ENCODE measurements around the gene EVI5L. TPM values are rescaled to one million over a fixed set of nuclear protein-coding genes. Genes with fewer than 3 reads are reported as not detected.
A peak's percentile ranks its signal among the peaks of the same experiment; 100 is the strongest.

The EVI5L gene
- total and polyA plus RNA-seq, 2 of the 13 experiments (the other 11 are each of a cell fraction or from before 2014, with no cell fraction given): 1.7 to 2.4 TPM

DNA sequence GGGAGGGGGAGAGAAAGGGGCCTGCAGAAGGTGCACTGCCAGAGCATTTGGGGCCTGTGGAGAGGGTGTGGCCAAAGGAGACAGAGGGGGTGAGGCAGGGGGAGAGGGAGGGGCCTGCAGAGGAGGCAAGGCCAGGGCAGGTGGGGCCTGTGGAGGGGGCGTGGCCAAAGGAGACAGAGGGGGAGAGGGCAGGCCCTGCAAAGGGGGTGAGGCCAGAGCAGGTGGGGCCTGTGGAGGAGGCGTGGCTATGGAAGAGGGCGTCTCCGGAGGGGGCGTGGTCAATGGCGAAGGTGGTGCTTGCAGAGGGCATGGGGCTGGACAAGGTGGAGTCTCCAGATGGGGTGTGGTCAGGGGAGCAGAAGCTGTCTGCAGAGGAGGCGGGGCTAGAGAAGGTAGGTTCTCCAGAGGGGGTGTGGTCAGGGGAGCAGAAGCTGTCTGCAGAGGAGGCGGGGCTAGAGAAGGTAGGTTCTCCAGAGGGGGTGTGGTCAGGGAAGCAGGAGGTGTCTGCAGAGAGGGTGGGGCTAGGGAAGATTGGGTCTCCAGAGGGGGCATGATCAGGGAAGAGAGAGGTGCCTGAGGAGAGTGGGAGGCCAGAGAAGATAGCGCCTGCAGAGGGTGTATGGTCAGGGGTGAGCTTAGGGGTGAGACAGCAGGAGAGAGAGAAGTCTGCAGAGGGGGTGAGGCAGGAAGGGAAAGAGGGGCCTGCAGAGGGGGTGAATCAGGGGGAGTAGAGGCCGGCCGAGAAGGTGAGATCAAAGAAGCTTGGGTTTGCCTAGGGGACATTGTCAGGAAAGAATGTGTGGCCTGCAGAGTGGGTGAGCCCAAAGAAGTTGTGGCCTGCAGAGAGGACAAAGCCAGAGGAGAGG, 40.8 kb downstream of the EVI5L start:
- Histone ChIP-seq H3K4me2 (ENCODE audit: low read depth, low read length) (peak overlapping the region; percentile 89), H3K9me3 (ENCODE audit: low read length) (no peaks in the 10 kb centered on the region), H3K36me3 (replicated peaks in 1 of 2; ENCODE audit: control insufficient read depth in 1 of 2, insufficient read depth in 2 of 2, low read length in 2 of 2) (no peaks in the 10 kb centered on the region), H3K27ac (ENCODE audit: extremely low read length, insufficient read depth, low read length) (peak overlapping the region; percentile 77), H4K20me1 (ENCODE audit: insufficient read depth, low read length) (no peaks in the 10 kb centered on the region; the same call in 1 of the 2 replicates), H3K79me2 (ENCODE audit: insufficient read depth, low read length) (no peaks in the 10 kb centered on the region), H2AFZ (ENCODE audit: low read length) (no peak overlapping the region), H3K27me3 (ENCODE audit: control insufficient read depth in 1 of 2, insufficient read depth in 2 of 2, low read length in 2 of 2) (peaks cover 0 to 4% of the 10 kb centered on the region in 2 experiments; a peak in 1 of 5 replicates), H3K4me3 (replicated peaks in 1 of 3; ENCODE audit: insufficient read depth in 1 of 3, low read depth in 2 of 3, low read length in 3 of 3) (peak overlapping the region in 2 of 3 experiments; percentile 34 to 73; a peak in 4 of 6 replicates), H3K9ac (ENCODE audit: insufficient read depth, low read depth, low read length) (peak overlapping the region; percentile 23; the same call in 1 of the 2 replicates), H3K4me1 (ENCODE audit: insufficient read depth, low read length) (peaks cover 64% of the 10 kb centered on the region)
- 3% methylated on average over 11 of the region's 11 CpGs for WGBS (ENCODE audit: low lambda C conversion rate)
- ATAC-seq (peak; percentile 21), FAIRE-seq (peak; percentile 85), DNase-seq (ENCODE audit: low spot score) (peak; percentile 93)
- CTCF ChIA-PET (ENCODE audit: low intra/inter-chr PET ratio, low total read pairs): interaction anchor here (0.5 to 1.1 kb wide), 2 partner anchors 33 to 55 kb away, joined by 3 to 5 read pairs; partner anchors contain the start of gene MAP2K7
- in situ Hi-C loops (cut with HindIII; ENCODE audit: extremely low pct_ligation_motif_present, low pct_unique_long_range_greater_than_20kb): no loop called here
- POLR2A ChIA-PET: interaction anchor here (0.9 to 3.3 kb wide), 4 partner anchors 18 to 49 kb away, joined by 3 to 52 read pairs (median 8); partner anchors contain the start of genes LRRC8E, MAP2K7 and SNAPC2
- no TSS peak for BruUV-seq (replicated peaks)
- intact Hi-C loops (cut with micrococcal nuclease; ENCODE audit: unreplicated experiment): loop anchor here (1.0 to 10.0 kb wide), 2 partner anchors 32 to 1136 kb away; partner anchors contain the start of genes GPR108, MAP2K7 and TRIP10
- TF ChIP-seq ZNF230 (CRISPR knock-in tag; IDR thresholded peaks at IDR 0.05) (0 out of 2 replicates have a peak, but pooled peaks have one; percentile 1), SP1 (IDR thresholded peaks at IDR 0.05) (peak; percentile 37; the same call in 1 of the 2 replicates), SP1 (CRISPR knock-in tag; IDR thresholded peaks at IDR 0.05) (peak; percentile 81), POLR2A (IDR thresholded peaks at IDR 0.05; ENCODE audit: insufficient read depth in 1 of 2, low read depth in 2 of 2, low read length in 2 of 2) (peak in 1 of 2 experiments; percentile 42; a peak in 1 of 4 replicates), NFKB2 (CRISPR knock-in tag; IDR thresholded peaks at IDR 0.05; ENCODE audit: borderline replicate concordance) (0 out of 2 replicates have a peak, but pooled peaks have one; percentile 26), SAP130 (CRISPR knock-in tag; IDR thresholded peaks at IDR 0.05; ENCODE audit: low read depth) (peak; percentile 66), FOXP1 (IDR thresholded peaks at IDR 0.05) (no peak), FOXP1 (CRISPR knock-in tag; IDR thresholded peaks at IDR 0.05) (no peak), ZBTB38 (CRISPR knock-in tag; IDR thresholded peaks at IDR 0.05) (peak; percentile 40; the same call in 1 of the 2 replicates), SPEN (CRISPR knock-in tag; IDR thresholded peaks at IDR 0.05; ENCODE audit: low read depth) (0 out of 2 replicates have a peak, but pooled peaks have one; percentile 16), AKAP8 (CRISPR knock-in tag; IDR thresholded peaks at IDR 0.05) (0 out of 2 replicates have a peak, but pooled peaks have one; percentile 25), JDP2 (CRISPR knock-in tag; IDR thresholded peaks at IDR 0.05; ENCODE audit: borderline replicate concordance) (no peak), POLR2AphosphoS5 (IDR thresholded peaks at IDR 0.05; ENCODE audit: low read depth, low read length) (0 out of 2 replicates have a peak, but pooled peaks have one; percentile 26), XRCC5 (optimal IDR thresholded peaks at IDR 0.05; ENCODE audit: low read length) (peak; percentile 9)
- TF ChIP-seq, protein P1, sequence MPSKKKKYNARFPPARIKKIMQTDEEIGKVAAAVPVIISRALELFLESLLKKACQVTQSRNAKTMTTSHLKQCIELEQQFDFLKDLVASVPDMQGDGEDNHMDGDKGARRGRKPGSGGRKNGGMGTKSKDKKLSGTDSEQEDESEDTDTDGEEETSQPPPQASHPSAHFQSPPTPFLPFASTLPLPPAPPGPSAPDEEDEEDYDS (CRISPR knock-in tag; IDR thresholded peaks at IDR 0.05): peak; percentile 66; the same call in 1 of the 2 replicates
- TF ChIP-seq, protein P2, sequence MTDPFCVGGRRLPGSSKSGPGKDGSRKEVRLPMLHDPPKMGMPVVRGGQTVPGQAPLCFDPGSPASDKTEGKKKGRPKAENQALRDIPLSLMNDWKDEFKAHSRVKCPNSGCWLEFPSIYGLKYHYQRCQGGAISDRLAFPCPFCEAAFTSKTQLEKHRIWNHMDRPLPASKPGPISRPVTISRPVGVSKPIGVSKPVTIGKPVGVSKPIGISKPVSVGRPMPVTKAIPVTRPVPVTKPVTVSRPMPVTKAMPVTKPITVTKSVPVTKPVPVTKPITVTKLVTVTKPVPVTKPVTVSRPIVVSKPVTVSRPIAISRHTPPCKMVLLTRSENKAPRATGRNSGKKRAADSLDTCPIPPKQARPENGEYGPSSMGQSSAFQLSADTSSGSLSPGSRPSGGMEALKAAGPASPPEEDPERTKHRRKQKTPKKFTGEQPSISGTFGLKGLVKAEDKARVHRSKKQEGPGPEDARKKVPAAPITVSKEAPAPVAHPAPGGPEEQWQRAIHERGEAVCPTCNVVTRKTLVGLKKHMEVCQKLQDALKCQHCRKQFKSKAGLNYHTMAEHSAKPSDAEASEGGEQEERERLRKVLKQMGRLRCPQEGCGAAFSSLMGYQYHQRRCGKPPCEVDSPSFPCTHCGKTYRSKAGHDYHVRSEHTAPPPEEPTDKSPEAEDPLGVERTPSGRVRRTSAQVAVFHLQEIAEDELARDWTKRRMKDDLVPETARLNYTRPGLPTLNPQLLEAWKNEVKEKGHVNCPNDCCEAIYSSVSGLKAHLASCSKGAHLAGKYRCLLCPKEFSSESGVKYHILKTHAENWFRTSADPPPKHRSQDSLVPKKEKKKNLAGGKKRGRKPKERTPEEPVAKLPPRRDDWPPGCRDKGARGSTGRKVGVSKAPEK (CRISPR knock-in tag; IDR thresholded peaks at IDR 0.05; ENCODE audit: borderline replicate concordance): no peak
- TF ChIP-seq, protein P3, sequence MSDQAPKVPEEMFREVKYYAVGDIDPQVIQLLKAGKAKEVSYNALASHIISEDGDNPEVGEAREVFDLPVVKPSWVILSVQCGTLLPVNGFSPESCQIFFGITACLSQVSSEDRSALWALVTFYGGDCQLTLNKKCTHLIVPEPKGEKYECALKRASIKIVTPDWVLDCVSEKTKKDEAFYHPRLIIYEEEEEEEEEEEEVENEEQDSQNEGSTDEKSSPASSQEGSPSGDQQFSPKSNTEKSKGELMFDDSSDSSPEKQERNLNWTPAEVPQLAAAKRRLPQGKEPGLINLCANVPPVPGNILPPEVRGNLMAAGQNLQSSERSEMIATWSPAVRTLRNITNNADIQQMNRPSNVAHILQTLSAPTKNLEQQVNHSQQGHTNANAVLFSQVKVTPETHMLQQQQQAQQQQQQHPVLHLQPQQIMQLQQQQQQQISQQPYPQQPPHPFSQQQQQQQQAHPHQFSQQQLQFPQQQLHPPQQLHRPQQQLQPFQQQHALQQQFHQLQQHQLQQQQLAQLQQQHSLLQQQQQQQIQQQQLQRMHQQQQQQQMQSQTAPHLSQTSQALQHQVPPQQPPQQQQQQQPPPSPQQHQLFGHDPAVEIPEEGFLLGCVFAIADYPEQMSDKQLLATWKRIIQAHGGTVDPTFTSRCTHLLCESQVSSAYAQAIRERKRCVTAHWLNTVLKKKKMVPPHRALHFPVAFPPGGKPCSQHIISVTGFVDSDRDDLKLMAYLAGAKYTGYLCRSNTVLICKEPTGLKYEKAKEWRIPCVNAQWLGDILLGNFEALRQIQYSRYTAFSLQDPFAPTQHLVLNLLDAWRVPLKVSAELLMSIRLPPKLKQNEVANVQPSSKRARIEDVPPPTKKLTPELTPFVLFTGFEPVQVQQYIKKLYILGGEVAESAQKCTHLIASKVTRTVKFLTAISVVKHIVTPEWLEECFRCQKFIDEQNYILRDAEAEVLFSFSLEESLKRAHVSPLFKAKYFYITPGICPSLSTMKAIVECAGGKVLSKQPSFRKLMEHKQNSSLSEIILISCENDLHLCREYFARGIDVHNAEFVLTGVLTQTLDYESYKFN (CRISPR knock-in tag; conservative IDR thresholded peaks at IDR 0.05): no peak; the same call in 1 of the 2 replicates
